RWPE1 (cell line): ENCODE measurements around the gene RNF135.

Experiments
- CTCF ChIA-PET: fragments of 350-600 bp; sonication (Branson Sonifier 250); formaldehyde crosslinking; extraction: SDS; loops from one replicate; lab custom pipeline; 2021; lab: Yijun Ruan, JAX
- POLR2A ChIA-PET: fragments of 400-600 bp; formaldehyde crosslinking; extraction: SDS; loops from one replicate; lab custom pipeline; 2020; ENCODE audit warnings: antibody characterized with exemption; ENCODE audit not compliant: low non-redundant PET; lab: Yijun Ruan, JAX
- DNase-seq: peaks from one replicate; pipeline ENCODE4 v3.0.0; 2012; ENCODE audit warnings: low spot score
- H3K27ac ChIP-seq: fragments of 450-650 bp; 2 replicates; pipeline ENCODE4 v1.5.1; 2017
- CTCF ChIP-seq: fragments of 450-650 bp; conservative IDR thresholded peaks from 2 replicates; pipeline ENCODE4 v1.5.1; 2017; ENCODE audit warnings: low read depth, mild to moderate bottlenecking

Gene RNF135

DNA sequence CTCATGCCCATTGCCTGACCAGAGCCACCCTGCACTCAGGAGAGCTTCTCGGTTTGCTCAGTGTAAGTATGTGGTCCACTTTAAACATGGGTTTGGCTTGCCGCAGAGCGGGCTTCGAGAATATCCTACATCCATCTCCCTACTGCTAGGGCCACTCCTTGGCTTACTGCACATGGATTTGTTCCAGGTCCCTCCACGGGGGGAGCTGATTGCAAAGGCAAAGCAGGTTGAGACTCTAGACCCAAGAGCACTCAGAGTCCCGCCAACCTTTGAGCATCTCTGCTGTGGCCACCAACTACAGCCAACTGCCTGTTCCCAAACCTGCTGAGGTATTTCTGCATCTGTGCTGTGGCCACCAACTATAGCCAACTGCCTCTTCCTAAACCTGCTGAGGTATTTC, 26.4 kb downstream of the RNF135 start:
- DNase-seq: no peak
- CTCF ChIA-PET: interaction anchor here (0.7 kb wide), 1 partner anchor 520 kb away, joined by 4 read pairs; no protein-coding TSS in a partner anchor
- no peak for TF ChIP-seq CTCF
- H3K27ac ChIP-seq: no peak overlapping the region
- POLR2A ChIA-PET: no interaction called here

DNA sequence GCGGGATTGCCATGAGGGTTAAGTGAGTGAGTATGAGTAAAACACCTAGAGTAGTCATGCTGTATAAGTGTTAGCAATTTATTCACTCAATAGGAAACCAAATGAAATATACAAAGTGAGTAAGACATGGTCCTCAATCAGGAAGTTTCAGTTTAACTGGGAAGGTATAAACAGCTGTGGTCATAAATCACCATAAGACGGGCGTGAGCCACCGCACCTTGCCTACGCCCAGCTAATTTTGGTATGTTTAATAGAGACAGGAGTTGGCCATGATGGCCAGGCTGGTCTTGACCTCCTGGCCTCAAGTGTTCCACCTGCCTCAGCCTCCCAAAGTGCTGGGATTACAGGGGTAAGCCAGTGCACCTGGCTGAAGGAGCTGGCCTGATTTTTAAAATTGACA, 27.0 kb downstream of the RNF135 start:
- no peak for TF ChIP-seq CTCF
- ChIA-PET POLR2A (no interaction called here), CTCF (no interaction called here)
- H3K27ac ChIP-seq: no peak overlapping the region
- DNase-seq: no peak

GRCh38 chr17:31002047-31002446, 31.2 kb downstream of the RNF135 start:
- POLR2A ChIA-PET: no interaction called here
- no peak overlapping the region for H3K27ac ChIP-seq
- CTCF ChIA-PET: no interaction called here
- no peak for TF ChIP-seq CTCF
- DNase-seq: no peak

GRCh38 chr17:31003225-31003866, 32.5 kb downstream of the RNF135 start:
- no peak for DNase-seq
- ChIA-PET CTCF (interaction anchor here (0.8 kb wide), 1 partner anchor 18 kb away, joined by 3 read pairs; no protein-coding TSS in a partner anchor), POLR2A (interaction anchor here (0.6 kb wide), 1 partner anchor 9 kb away, joined by 3 read pairs; no protein-coding TSS in a partner anchor)
- TF ChIP-seq CTCF: no peak
- no peak overlapping the region for H3K27ac ChIP-seq

- POLR2A ChIA-PET: interaction anchor here (0.6 kb wide), 1 partner anchor 424 kb away, joined by 3 read pairs; no protein-coding TSS in a partner anchor
- CTCF ChIA-PET: interaction anchor here (0.6 to 0.8 kb wide), 2 partner anchors 161 to 407 kb away, joined by 3 read pairs; no protein-coding TSS in a partner anchor
These were observed 33.3 kb downstream of the RNF135 start for GRCh38 chr17:31004160-31004559.

More at GRCh38 chr17:31004160-31004559, 33.3 kb downstream of the RNF135 start:
- no peak for TF ChIP-seq CTCF
- no peak overlapping the region for H3K27ac ChIP-seq
- DNase-seq: no peak
